Endodermal cell (in vitro differentiated cells): ENCODE measurements around the gene TCOF1. TPM values are rescaled to one million over a fixed set of nuclear protein-coding genes. Genes with fewer than 3 reads are reported as not detected.

ENCODE experiments used
- DNase-seq: peaks from one replicate; pipeline ENCODE4 v3.0.0-alpha.2; 2017
- H3K27ac ChIP-seq: 2 replicates; pipeline ENCODE4 v1.5.1; 2013; ENCODE audit warnings: mild to moderate bottlenecking, low read depth, low read length, moderate library complexity
- H3K27me3 ChIP-seq: 2 replicates; pipeline ENCODE4 v1.6.1; 2013; ENCODE audit warnings: mild to moderate bottlenecking, low read length, moderate library complexity; ENCODE audit not compliant: insufficient read depth, control insufficient read depth, poor library complexity, severe bottlenecking
- H3K36me3 ChIP-seq: 2 replicates; pipeline ENCODE4 v1.7.0; 2013; ENCODE audit warnings: mild to moderate bottlenecking, low read length, moderate library complexity; ENCODE audit not compliant: control insufficient read depth, insufficient read depth
- H3K4me1 ChIP-seq: one replicate; pipeline ENCODE4 v1.7.0; 2013; ENCODE audit warnings: low read length; ENCODE audit not compliant: control insufficient read depth, insufficient read depth
- H3K4me3 ChIP-seq: 2 replicates; pipeline ENCODE4 v1.5.1; 2013; ENCODE audit warnings: mild to moderate bottlenecking, low read length, moderate library complexity
- H3K9ac ChIP-seq: 2 replicates; pipeline ENCODE4 v1.6.1; 2013; ENCODE audit warnings: mild to moderate bottlenecking, low read length, moderate library complexity; ENCODE audit not compliant: poor library complexity, severe bottlenecking; ENCODE audit errors: extremely low read depth
- H3K9me3 ChIP-seq: 2 replicates; pipeline ENCODE4 v1.6.1; 2013; ENCODE audit warnings: mild to moderate bottlenecking, low read length, moderate library complexity; ENCODE audit not compliant: control insufficient read depth
- H3K27ac Mint-ChIP-seq: 2 replicates; pipeline ENCODE4 v1.8.0; 2020; ENCODE audit warnings: mixed read lengths
- H3K27me3 Mint-ChIP-seq: 2 replicates; pipeline ENCODE4 v1.8.0; 2021; ENCODE audit warnings: mild to moderate bottlenecking, mixed read lengths; ENCODE audit not compliant: insufficient read depth
- H3K36me3 Mint-ChIP-seq: 2 replicates; pipeline ENCODE4 v1.8.0; 2020; ENCODE audit warnings: low read depth, mixed read lengths
- H3K4me1 Mint-ChIP-seq: 2 replicates; pipeline ENCODE4 v1.8.0; 2020; ENCODE audit warnings: mixed read lengths
- H3K4me3 Mint-ChIP-seq: 2 replicates; pipeline ENCODE4 v1.8.0; 2020; ENCODE audit warnings: mild to moderate bottlenecking, moderate library complexity, mixed read lengths
- H3K9me3 Mint-ChIP-seq: 2 replicates; pipeline ENCODE4 v1.8.0; 2020; ENCODE audit warnings: mild to moderate bottlenecking, mixed read lengths
- WGBS, 2 experiments: methylation state at CpG; one replicate each; pipeline versions ENCODE4 v1.1.5 to v1.1.7; 2013; ENCODE audit warnings: missing lambda C conversion rate in 2 of 2, mixed read lengths in 1 of 2; ENCODE audit not compliant: insufficient coverage in 1 of 2, insufficient read length in 1 of 2; 5-methylcytosine and 5-hydroxymethylcytosine counted together
- total RNA-seq, 2 donors: library from RNA; stranded (reverse); fragmentation: NEBNext Ultra II Directional in 1 of 2; extraction: Animal tissue kit (Norgen Biotek cat#: 25700) in 1 of 2; gene quantifications; 2 replicates in 1 of 2; 3 replicates in 1 of 2; pipeline ENCODE4 v1.2.1, GENCODE V29; 2021
- TF ChIP-seq, protein P1 (sequence below): fragments of 200-600 bp; sonication (generic); conservative IDR thresholded peaks from 2 replicates; pipeline ENCODE4 v1.5.0; 2021; ENCODE audit warnings: antibody characterized with exemption, mild to moderate bottlenecking

Gene TCOF1
- total RNA-seq, 2 donors from 2014 or later: 88.8 to 107 TPM

DNA sequence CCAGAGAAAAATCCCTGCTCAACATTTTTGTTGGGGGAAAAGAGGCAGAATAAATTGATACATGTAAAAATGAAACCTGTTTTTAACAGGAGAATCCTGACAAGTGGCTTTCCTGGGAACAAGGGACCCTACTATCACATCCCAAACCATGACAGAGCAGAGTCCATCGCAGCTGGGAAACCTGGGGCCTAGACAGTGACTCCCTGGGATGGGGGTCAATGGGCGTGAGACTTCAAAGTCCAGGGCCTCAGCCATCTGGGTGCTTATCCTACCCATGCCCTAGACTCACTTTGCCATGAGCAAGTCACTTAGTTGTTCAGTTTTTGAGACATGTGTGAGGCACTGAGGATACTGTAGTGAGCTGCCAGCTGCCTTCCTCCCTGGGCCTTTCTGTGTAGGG, 5.7 kb downstream of the TCOF1 start:
- Histone ChIP-seq H3K27ac (no peak overlapping the region), H3K36me3 (peaks cover 79% of the 10 kb centered on the region), H3K4me1 (no peaks in the 10 kb centered on the region), H3K27me3 (no peaks in the 10 kb centered on the region), H3K9ac (no peak overlapping the region), H3K9me3 (no peaks in the 10 kb centered on the region), H3K4me3 (no peak overlapping the region)
- TF ChIP-seq, protein P1, sequence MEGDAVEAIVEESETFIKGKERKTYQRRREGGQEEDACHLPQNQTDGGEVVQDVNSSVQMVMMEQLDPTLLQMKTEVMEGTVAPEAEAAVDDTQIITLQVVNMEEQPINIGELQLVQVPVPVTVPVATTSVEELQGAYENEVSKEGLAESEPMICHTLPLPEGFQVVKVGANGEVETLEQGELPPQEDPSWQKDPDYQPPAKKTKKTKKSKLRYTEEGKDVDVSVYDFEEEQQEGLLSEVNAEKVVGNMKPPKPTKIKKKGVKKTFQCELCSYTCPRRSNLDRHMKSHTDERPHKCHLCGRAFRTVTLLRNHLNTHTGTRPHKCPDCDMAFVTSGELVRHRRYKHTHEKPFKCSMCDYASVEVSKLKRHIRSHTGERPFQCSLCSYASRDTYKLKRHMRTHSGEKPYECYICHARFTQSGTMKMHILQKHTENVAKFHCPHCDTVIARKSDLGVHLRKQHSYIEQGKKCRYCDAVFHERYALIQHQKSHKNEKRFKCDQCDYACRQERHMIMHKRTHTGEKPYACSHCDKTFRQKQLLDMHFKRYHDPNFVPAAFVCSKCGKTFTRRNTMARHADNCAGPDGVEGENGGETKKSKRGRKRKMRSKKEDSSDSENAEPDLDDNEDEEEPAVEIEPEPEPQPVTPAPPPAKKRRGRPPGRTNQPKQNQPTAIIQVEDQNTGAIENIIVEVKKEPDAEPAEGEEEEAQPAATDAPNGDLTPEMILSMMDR: no peak
- no peak for DNase-seq
- peaks cover 5% of the 10 kb centered on the region for H3K4me1 Mint-ChIP-seq
- peaks cover 66% of the 10 kb centered on the region for H3K36me3 Mint-ChIP-seq
- WGBS, 2 experiments: 98% methylated on average over 2 of the region's 2 CpGs; no CpG with 5 or more reads in 1 of the 2 experiments
- no peaks in the 10 kb centered on the region for H3K9me3 Mint-ChIP-seq
- H3K27ac Mint-ChIP-seq: no peak overlapping the region
- H3K4me3 Mint-ChIP-seq: no peak overlapping the region
- H3K27me3 Mint-ChIP-seq: no peaks in the 10 kb centered on the region

DNA sequence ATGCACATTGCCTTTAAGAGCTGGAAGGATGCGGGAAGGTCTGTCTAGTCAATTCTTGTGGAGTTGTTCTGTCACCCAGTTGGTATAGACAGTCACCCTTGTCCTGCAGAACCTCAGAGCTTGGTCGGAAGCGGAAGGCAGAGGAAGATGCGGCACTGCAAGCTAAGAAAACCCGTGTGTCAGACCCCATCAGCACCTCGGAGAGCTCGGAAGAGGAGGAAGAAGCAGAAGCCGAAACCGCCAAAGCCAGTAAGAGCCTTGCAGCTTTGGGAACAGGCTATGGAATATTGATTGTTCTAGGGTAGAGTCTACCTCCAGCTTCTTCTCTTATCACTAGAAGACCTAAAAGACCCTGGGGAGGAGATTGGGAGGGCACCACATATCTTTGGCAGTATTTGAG, 6.5 kb downstream of the TCOF1 start:
- H3K4me1 Mint-ChIP-seq: peaks cover 4% of the 10 kb centered on the region
- H3K27me3 Mint-ChIP-seq: no peaks in the 10 kb centered on the region
- peaks cover 73% of the 10 kb centered on the region for H3K36me3 Mint-ChIP-seq

DNA sequence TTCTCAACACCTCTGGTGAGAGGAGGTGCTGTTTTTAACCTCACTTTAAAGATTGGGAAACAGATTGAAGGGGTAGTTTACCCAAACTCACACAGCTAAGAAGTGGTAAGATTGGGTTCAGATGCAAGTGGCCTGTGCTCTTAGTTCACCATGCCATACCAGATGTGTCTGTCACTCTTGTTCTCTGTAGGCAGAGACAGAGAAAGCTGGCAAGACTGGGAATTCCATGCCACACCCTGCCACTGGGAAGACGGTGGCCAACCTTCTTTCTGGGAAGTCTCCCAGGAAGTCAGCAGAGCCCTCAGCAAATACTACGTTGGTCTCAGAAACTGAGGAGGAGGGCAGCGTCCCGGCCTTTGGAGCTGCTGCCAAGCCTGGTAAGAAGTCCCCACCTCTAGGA, 11.0 kb downstream of the TCOF1 start:
- Mint-ChIP-seq H3K4me1 (no peaks in the 10 kb centered on the region), H3K36me3 (peaks cover 82% of the 10 kb centered on the region), H3K4me3 (no peak overlapping the region), H3K9me3 (no peaks in the 10 kb centered on the region), H3K27me3 (no peaks in the 10 kb centered on the region), H3K27ac (no peak overlapping the region)
- DNase-seq: no peak
- Histone ChIP-seq H3K36me3 (peaks cover 91% of the 10 kb centered on the region), H3K27ac (no peak overlapping the region), H3K27me3 (no peaks in the 10 kb centered on the region), H3K4me3 (no peak overlapping the region), H3K9ac (no peak overlapping the region), H3K9me3 (no peaks in the 10 kb centered on the region), H3K4me1 (no peaks in the 10 kb centered on the region)
- TF ChIP-seq, protein P1: no peak
- WGBS, 2 experiments: 95 to 96% methylated on average over 4 of the region's 4 CpGs

More for the DNA sequence above, 6.5 kb downstream of the TCOF1 start:
- TF ChIP-seq, protein P1: no peak
- no peak for DNase-seq
- H3K27ac Mint-ChIP-seq: no peak overlapping the region
- H3K9me3 Mint-ChIP-seq: no peaks in the 10 kb centered on the region
- no peak overlapping the region for H3K27ac ChIP-seq
- H3K36me3 ChIP-seq: peaks cover 87% of the 10 kb centered on the region
- no peaks in the 10 kb centered on the region for H3K9me3 ChIP-seq
- H3K4me3 Mint-ChIP-seq: no peak overlapping the region
- no peaks in the 10 kb centered on the region for H3K4me1 ChIP-seq
- 94 to 95% methylated on average over 9 of the region's 9 CpGs for WGBS, 2 experiments
- H3K27me3 ChIP-seq: no peaks in the 10 kb centered on the region
- no peak overlapping the region for H3K9ac ChIP-seq
- H3K4me3 ChIP-seq: no peak overlapping the region
